22Rv1 (cell line): Measurements from ENCODE around the gene USP40.

Source experiments
- ZFX ChIP-seq: fragments of 450-650 bp; IDR thresholded peaks from 2 replicates; pipeline ENCODE4 v1.6.1; 2017; ENCODE audit warnings: antibody characterized with exemption, borderline replicate concordance
- TF ChIP-seq, protein P1 (sequence below): fragments of 450-650 bp; IDR thresholded peaks from 2 replicates; pipeline ENCODE4 v1.5.1; 2017; ENCODE audit warnings: mild to moderate bottlenecking

DNA sequence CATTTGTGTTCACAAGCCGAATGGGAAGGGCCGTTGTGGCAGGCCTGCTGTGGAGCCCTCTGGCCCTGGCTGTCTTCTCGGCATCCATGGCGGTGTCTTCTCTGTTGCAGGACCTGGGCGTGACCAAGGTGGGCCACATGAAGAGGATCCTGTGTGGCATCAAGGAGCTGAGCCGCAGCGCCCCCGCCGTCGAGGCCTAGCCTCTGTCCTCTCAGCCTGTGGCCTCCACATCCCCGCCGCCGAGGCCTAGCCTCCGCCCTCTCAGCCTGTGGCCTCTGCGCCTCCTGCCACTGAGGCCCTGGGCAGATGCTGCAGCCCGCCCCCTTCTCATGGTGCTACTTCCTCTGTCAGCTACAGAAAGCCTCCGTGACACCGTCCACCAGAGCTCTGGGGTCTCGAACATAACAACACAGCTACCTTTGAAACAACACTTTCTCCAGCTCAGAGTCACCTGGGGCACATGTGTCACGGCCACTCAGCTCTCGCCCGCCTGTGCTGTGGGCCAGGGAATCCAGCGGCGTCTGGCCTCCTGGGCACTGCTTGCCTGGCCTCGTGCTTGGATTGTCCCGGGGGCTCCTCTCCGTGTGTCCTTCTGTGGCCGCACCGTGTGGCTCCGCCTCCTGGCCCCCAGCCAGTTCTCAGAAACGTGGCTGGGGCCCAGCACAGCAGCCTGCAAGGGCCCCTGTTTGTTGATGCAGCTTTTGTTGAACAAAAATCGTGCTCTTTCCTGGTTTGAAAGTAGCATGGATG, 97.1 kb downstream of the USP40 start:
- TF ChIP-seq, protein P1, sequence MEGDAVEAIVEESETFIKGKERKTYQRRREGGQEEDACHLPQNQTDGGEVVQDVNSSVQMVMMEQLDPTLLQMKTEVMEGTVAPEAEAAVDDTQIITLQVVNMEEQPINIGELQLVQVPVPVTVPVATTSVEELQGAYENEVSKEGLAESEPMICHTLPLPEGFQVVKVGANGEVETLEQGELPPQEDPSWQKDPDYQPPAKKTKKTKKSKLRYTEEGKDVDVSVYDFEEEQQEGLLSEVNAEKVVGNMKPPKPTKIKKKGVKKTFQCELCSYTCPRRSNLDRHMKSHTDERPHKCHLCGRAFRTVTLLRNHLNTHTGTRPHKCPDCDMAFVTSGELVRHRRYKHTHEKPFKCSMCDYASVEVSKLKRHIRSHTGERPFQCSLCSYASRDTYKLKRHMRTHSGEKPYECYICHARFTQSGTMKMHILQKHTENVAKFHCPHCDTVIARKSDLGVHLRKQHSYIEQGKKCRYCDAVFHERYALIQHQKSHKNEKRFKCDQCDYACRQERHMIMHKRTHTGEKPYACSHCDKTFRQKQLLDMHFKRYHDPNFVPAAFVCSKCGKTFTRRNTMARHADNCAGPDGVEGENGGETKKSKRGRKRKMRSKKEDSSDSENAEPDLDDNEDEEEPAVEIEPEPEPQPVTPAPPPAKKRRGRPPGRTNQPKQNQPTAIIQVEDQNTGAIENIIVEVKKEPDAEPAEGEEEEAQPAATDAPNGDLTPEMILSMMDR: no peak
- TF ChIP-seq ZFX: no peak
